COLO829 (cell line): ENCODE measurements around the gene HNRNPA3.
"Not testable (repeated sequence)": the region's sequence is repeated elsewhere in the genome, so short reads cannot be mapped to it uniquely, and the experiment has no call there.

Source experiments
- DNase-seq: peaks from one replicate; pipeline ENCODE4 v3.0.0; 2012; ENCODE audit warnings: low spot score

HNRNPA3 gene

GRCh38 chr2:177212106-177212890, at the start of gene HNRNPA3:
Gene HNRNPA3, plus strand, starts transcription at chr2:177212794. Its CDS starts 6 bp downstream, at chr2:177212800.
- DNase-seq = peak; percentile 98

- DNase-seq = no peak
Measured at GRCh38 chr2:177164131-177164530, 48.5 kb upstream of the HNRNPA3 start.

GRCh38 chr2:177164584-177165052, 48.0 kb upstream of the HNRNPA3 start:
- peak; percentile 74 for DNase-seq

GRCh38 chr2:177165061-177165583, 47.5 kb upstream of the HNRNPA3 start:
- no peak for DNase-seq

GRCh38 chr2:177165721-177166711, 46.6 kb upstream of the HNRNPA3 start:
- DNase-seq = peak; percentile 49

- no peak for DNase-seq
Measured at GRCh38 chr2:177169810-177170514, 42.6 kb upstream of the HNRNPA3 start.

GRCh38 chr2:177171418-177171865, 41.2 kb upstream of the HNRNPA3 start:
- DNase-seq = no peak

GRCh38 chr2:177172034-177172880, 40.3 kb upstream of the HNRNPA3 start:
- no peak for DNase-seq

GRCh38 chr2:177174486-177174885, 38.1 kb upstream of the HNRNPA3 start:
- no peak for DNase-seq

GRCh38 chr2:177175917-177176668, 36.5 kb upstream of the HNRNPA3 start:
- DNase-seq = no peak

GRCh38 chr2:177178797-177179196, 33.8 kb upstream of the HNRNPA3 start:
- DNase-seq = no peak

GRCh38 chr2:177179227-177179626, 33.4 kb upstream of the HNRNPA3 start:
- DNase-seq = no peak

GRCh38 chr2:177179671-177180070, 32.9 kb upstream of the HNRNPA3 start:
- not testable (repeated sequence) for DNase-seq

GRCh38 chr2:177180269-177181000, 32.2 kb upstream of the HNRNPA3 start:
- DNase-seq = no peak

GRCh38 chr2:177183860-177184259, 28.7 kb upstream of the HNRNPA3 start:
- no peak for DNase-seq

- no peak for DNase-seq
Measured at GRCh38 chr2:177184606-177185005, 28.0 kb upstream of the HNRNPA3 start.

- DNase-seq = not testable (repeated sequence)
Measured at GRCh38 chr2:177186038-177186437, 26.6 kb upstream of the HNRNPA3 start.

GRCh38 chr2:177187631-177188312, 24.8 kb upstream of the HNRNPA3 start:
- DNase-seq = no peak
